HG03432 (cell line): ENCODE results near the gene PLPPR1.
A peak's percentile ranks its signal among the peaks of the same experiment; 100 is the strongest.

Source experiments
- ATAC-seq: cut with Tn5 transposase; IDR thresholded peaks from one replicate; pipeline ENCODE4 v1.9.1; 2021; ENCODE audit warnings: mild to moderate bottlenecking, moderate library complexity; ENCODE audit not compliant: unreplicated experiment

Gene PLPPR1

GRCh38 chr9:101200852-101201251, 172.3 kb downstream of the PLPPR1 start:
- no peak for ATAC-seq

GRCh38 chr9:101201630-101202029, 173.1 kb downstream of the PLPPR1 start:
- no peak for ATAC-seq

GRCh38 chr9:101209670-101210069, 181.1 kb downstream of the PLPPR1 start:
- ATAC-seq: no peak

GRCh38 chr9:101212661-101213060, 184.1 kb downstream of the PLPPR1 start:
- no peak for ATAC-seq

GRCh38 chr9:101219030-101219429, 190.5 kb downstream of the PLPPR1 start:
- no peak for ATAC-seq

- no peak for ATAC-seq
Measured at GRCh38 chr9:101220341-101220740, 191.8 kb downstream of the PLPPR1 start.

GRCh38 chr9:101225271-101225670, 196.7 kb downstream of the PLPPR1 start:
- ATAC-seq: no peak

GRCh38 chr9:101226161-101226560, 197.6 kb downstream of the PLPPR1 start:
- ATAC-seq: no peak

- no peak for ATAC-seq
Measured at GRCh38 chr9:101226803-101227202, 198.3 kb downstream of the PLPPR1 start.

GRCh38 chr9:101229606-101230005, 201.1 kb downstream of the PLPPR1 start:
- ATAC-seq: no peak

GRCh38 chr9:101232405-101232977, 204.0 kb downstream of the PLPPR1 start:
- no peak for ATAC-seq

- peak; percentile 84 for ATAC-seq
Measured at GRCh38 chr9:101235105-101235866, 206.8 kb downstream of the PLPPR1 start.

GRCh38 chr9:101242651-101243050, 214.1 kb downstream of the PLPPR1 start:
- no peak for ATAC-seq

- ATAC-seq: no peak
Measured at GRCh38 chr9:101246691-101247090, 218.2 kb downstream of the PLPPR1 start.

GRCh38 chr9:101247297-101247696, 218.8 kb downstream of the PLPPR1 start:
- ATAC-seq: peak; percentile 46

GRCh38 chr9:101254733-101255433, 226.4 kb downstream of the PLPPR1 start:
- no peak for ATAC-seq

- ATAC-seq: no peak
Measured at GRCh38 chr9:101264727-101265126, 236.2 kb downstream of the PLPPR1 start.

- ATAC-seq: no peak
Measured at GRCh38 chr9:101265261-101265660, 236.7 kb downstream of the PLPPR1 start.

GRCh38 chr9:101268426-101268825, 239.9 kb downstream of the PLPPR1 start:
- no peak for ATAC-seq

- ATAC-seq: no peak
Measured at GRCh38 chr9:101269591-101270283, 241.2 kb downstream of the PLPPR1 start.

GRCh38 chr9:101270302-101270701, 241.8 kb downstream of the PLPPR1 start:
- ATAC-seq: no peak
